ENCODE results near the gene ST8SIA1.
"Not testable (repeated sequence)": the region's sequence is repeated elsewhere in the genome, so short reads cannot be mapped to it uniquely, and the experiment has no call there.

The ST8SIA1 gene, protein sequence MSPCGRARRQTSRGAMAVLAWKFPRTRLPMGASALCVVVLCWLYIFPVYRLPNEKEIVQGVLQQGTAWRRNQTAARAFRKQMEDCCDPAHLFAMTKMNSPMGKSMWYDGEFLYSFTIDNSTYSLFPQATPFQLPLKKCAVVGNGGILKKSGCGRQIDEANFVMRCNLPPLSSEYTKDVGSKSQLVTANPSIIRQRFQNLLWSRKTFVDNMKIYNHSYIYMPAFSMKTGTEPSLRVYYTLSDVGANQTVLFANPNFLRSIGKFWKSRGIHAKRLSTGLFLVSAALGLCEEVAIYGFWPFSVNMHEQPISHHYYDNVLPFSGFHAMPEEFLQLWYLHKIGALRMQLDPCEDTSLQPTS

DNA sequence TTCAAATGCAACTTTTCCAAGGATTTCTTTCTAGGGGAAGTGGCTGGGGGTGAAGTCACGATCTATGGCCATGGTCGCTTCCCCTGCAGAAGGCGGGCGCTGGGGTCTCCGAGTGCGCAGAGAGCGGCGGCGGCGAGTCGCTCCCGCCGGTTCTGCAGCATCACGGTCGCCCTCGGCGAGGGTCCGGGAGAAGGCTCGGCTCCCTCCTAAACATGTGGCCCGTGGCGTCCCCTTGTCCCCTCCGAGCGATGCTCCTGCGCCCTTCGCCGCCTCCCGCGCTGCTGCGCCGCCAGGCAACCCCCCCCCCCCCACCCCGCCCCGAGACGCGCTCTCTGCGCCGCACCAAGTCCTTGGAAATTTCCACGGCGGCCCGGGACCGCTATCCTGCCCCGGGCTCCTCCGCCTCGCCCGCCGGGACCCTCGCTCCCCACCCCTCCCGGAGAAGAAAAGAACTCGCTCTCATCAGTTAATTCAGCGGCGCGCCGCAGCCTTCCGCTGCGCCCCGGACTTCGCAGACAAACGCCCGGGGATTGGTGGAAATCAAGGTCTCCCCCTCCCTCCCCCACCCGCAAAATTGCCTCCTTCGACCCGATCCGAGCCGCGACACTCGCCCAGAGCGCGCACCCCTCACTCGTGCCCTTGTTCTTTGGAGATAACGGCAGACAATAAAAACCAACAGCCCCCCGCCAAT is at the start of gene ST8SIA1:
TSS of gene ST8SIA1 (minus strand) at position 298 of the 691 bp plus-strand sequence. CDS start 475 bp downstream, outside the sequence.
- peak; percentile 81 for DNase-seq

DNA sequence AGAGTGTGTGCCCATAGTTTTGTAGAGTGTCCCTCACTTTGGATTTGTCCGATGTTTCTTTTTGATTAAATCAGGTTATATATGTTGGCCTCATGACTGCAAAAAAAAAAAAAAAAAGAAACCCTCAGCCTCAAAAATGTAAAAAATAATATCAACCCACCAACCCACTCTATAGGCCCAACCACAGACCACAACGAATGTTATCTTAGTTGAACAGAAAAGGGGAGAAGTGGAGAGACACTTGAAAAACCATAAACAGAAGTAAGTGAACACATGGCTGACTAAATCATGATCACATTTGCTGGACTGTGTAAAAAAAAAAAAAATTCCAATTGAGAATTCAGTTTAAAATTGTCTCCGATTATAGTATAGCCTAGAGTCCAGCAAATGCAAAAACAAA is 45.5 kb upstream of the ST8SIA1 start:
- DNase-seq, result no peak

DNA sequence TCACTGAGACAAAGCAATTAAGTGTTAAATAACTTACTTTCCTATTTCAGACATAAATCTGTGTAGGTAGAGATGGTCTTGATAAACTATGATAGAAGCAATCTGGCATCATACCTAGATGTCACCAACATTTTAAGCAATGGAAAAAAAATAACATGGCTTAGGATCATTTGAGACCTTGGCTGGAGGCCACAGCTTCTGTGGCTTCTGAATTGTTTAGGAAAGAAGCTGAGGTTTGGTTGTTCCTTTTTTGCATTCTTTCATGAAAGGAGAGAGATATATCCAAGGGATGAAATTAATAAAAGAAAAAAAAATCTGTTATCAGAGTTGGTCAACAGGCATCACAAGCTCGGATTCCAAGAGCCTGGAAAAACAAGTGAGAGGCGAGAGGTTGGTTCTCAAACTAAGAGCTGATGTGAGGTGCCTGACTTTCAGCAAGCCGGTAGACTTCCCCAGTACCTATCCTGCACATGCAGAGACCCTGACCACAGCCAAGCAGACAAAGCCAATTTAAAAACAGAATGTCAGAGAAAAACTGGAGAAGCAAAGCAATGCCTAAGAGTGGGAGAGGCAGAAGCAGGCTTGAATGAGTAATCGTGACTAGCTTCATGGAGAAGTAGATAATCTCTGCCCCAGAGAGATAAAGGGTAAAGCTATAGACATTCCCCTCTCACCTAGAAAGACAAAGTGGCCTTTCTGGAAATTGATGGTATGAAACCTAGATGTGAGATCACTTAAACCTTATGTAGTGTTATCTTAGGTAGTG is 43.4 kb upstream of the ST8SIA1 start:
- no peak for DNase-seq

- not testable (repeated sequence) for DNase-seq
These were observed 42.2 kb upstream of the ST8SIA1 start for GRCh38 chr12:22376596-22377150.

DNA sequence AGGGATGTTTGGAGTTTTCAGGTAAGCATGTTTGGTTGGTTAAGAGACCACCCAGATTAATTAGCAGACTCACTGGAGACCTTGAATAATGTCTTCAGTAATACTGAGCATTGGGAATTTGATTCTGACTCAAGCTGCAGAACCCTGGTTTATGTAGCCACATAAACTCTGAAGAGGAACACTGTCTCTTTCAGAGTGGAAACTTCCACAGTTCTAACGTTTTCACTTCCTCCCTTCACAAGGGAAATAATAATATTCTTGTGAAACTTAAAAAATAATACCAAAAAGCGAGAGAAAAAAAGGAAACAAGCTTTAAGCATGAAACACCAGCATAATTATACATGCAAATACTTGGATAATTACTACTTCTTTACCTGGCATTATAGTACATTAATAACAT is 40.0 kb upstream of the ST8SIA1 start:
- DNase-seq, result no peak

DNA sequence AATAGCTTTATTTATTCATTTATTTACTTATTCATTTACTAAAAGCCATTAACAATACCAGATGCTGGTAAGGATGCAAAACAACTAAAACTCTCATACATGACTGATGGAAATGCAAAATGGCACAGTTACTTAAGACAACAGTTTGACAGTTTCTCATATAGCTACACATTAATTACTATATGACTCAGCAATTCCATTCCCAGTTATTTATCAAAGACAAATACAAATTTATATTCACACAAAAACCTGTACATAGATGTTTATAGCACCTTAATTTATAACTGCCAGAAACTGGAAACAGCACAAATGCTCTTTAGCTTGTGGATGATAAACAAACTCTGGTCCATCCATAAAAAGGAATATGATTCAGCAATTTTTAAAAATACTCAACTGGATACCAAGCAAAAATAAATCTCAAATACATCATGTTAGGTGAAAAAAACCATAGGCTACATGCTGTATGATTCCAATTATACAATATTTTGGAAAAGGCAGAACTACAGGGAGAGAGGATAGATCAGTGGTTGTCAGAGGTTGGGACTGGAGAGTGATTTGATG is 37.9 kb upstream of the ST8SIA1 start:
- DNase-seq, result no peak

DNA sequence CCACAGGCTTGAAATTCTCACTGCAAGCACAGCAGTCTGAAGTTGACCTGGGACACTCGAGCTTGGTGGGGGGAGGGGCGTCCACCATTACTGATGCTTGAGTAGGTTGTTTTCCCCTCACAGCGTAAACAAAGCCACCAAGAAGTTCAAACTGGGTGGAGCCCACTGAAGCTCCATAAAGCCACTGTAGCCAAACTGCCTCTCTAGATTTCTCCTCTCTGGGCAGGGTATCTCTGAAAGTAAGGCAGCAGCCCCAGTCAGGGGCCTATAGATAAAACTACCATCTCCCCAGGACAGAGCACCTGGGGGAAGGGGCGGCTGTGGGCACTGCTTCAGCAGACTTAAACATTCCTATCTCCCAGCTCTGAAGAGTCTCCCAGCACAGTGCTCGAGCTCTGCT is 31.7 kb upstream of the ST8SIA1 start:
- DNase-seq, result no peak

DNA sequence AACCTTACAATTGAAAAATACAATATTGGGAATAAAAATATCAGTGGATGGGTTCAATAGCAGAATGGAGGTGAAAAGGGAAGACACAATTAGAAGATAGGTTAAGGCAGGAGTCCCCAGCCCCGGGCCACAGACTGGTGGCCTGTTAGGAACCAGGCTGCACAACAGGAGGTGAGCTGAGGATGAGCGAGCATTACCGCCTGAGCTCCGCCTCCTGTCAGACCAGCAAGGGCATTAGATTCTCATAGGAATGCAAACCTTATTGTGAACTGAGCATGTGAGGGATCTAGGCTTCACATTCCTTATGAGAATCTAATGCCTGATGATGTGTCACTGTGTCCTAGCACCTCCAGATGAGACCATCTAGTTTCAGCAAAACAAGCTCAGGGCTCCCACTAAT is 27.3 kb upstream of the ST8SIA1 start:
- no peak for DNase-seq

- no peak for DNase-seq
These were observed 26.3 kb upstream of the ST8SIA1 start for GRCh38 chr12:22360774-22361173.

DNA sequence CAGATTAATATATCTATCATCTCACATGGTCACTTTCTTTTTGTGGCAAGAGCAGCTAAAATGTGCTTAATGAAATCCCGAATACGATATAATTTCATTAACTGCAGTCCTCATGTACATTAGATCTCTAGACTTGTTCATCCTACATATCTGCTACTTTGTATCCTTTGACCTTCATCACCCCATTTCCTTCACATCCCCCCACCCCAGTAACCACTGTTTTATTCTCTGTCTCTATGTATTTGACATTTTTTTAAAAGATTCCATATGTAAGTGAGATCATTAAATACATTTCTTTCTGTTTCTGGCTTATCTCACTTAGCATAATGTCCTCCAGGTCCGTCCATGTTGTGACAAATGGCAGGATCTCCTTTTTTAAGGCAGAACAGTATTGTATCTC is 23.0 kb upstream of the ST8SIA1 start:
- no peak for DNase-seq

DNA sequence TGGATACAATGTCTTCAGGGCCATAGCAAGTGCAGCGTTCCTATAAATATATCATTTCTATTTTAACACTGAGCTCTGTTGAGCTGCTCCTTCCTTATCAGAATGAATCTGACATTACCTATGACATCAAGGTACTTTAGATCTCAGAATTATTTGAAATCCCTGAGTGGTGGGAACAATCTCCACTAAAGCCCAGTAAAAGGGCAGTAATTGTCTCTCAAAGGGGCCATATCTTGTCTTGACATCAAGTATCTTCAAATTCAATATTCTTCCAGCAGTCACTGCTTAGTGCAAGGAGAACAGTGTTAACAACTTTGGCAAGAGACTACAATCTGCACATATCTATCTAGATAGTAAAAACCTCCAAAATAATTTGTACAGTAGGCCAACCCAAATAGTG is 21.7 kb upstream of the ST8SIA1 start:
- no peak for DNase-seq

GRCh38 chr12:22355011-22355580 is 20.6 kb upstream of the ST8SIA1 start:
- no peak for DNase-seq

GRCh38 chr12:22353615-22354325 is 19.3 kb upstream of the ST8SIA1 start:
- no peak for DNase-seq

GRCh38 chr12:22350886-22351285 is 16.4 kb upstream of the ST8SIA1 start:
- no peak for DNase-seq

DNA sequence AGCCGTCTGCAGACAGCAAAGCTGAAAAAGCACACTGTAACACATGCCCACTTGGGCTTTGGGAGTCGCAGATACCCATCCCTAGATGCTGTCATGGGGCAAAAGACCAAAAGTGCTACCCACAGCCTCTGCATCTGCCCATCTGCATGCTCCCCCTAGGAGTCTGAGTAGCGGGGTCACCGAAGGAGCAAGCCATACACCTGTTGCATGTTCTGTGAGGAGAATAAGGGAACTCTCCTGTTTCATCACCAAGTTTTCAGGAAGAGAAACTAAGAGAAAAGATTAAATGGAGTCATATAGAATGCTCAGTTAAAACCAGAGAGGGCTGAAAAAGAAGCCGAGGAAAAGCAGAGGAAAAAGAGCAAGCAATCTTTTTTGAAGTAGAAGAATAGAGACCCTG is 13.7 kb upstream of the ST8SIA1 start:
- DNase-seq, result no peak

- no peak for DNase-seq
These were observed 5.6 kb upstream of the ST8SIA1 start for GRCh38 chr12:22340143-22340542.

DNA sequence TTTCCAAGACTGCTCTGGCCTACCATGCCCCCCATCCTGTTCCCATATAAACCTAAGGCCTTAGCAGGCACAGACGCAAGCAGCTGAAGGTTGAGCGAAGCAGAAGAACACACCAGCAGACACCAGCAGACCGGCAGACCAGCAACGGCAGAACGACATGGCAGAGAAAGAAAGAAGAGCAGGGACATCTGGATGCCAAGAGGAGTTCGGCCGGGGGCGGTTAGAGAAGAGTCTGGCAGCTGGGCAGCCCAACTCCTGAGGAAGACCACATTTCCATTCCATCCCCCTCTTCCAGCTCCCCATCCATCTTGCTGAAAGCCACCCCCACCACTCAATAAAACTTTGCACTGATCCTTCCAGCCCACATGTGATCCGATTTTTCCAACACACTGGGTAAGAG is 5.2 kb upstream of the ST8SIA1 start:
- DNase-seq, result no peak

- DNase-seq, result no peak
These were observed 1.3 kb upstream of the ST8SIA1 start for GRCh38 chr12:22335794-22336166.

DNA sequence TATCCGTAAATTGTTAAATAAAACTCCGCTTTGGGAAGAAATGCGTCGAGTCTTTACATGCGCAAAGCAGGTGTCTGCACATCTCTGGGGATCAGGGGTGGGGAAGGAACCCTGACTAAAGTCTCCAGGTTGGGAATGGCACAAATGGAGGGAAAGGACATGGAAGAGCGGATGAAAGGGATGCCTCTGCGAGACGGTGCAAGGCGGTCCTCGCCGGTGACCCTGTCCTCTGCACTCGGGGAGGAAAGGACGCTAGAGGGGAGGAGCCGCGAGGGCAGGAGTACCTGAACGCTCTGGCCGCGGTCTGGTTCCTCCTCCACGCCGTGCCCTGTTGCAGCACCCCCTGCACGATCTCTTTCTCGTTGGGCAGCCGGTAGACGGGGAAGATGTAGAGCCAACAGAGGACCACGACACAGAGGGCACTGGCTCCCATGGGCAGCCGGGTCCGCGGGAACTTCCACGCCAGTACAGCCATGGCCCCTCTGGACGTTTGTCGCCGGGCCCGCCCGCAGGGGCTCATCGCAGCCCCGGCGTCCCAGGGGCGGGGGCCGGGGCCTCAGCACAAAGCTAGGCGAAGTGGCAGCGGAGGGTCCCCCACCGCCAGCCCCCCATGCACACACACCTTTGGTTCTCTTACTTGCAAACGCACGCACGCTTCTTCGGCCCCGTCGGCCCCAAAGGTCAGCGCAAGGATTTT is 646 bp downstream of the ST8SIA1 start:
- DNase-seq, result peak; percentile 24

- DNase-seq, result no peak
These were observed 1.3 kb downstream of the ST8SIA1 start for GRCh38 chr12:22333186-22333712.

GRCh38 chr12:22332202-22332601 is 2.3 kb downstream of the ST8SIA1 start:
- DNase-seq, result no peak

Measured in CD4-positive, alpha-beta T cell treated with Interleukin-17A for 1 hour (primary cell).